H1 (cell line): ENCODE measurements around the gene QSOX2. TPM values are rescaled to one million over a fixed set of nuclear protein-coding genes. Genes with fewer than 3 reads are reported as not detected.

Experiments
- BCL11A ChIP-seq, 2 experiments: IDR thresholded peaks; one replicate each; pipeline ENCODE4 v1.6.1; 2011; ENCODE audit warnings: low read depth in 2 of 2, low read length in 2 of 2, mild to moderate bottlenecking in 2 of 2
- CHD2 ChIP-seq: IDR thresholded peaks from 2 replicates; pipeline ENCODE4 v1.6.1; 2012; ENCODE audit warnings: low read length, improper control_type of control experiment
- HDAC6 ChIP-seq: IDR thresholded peaks from one replicate; pipeline ENCODE4 v1.7.1; 2012; ENCODE audit warnings: low read depth, mild to moderate bottlenecking, inconsistent platforms, low read length, moderate library complexity
- POU5F1 ChIP-seq: IDR thresholded peaks from 2 replicates; pipeline ENCODE4 v1.6.1; 2011; ENCODE audit warnings: low read depth, mild to moderate bottlenecking, low read length, moderate library complexity
- SIRT6 ChIP-seq: IDR thresholded peaks from one replicate; pipeline ENCODE4 v1.7.1; 2012; ENCODE audit warnings: low read length, inconsistent platforms
- SP1 ChIP-seq: IDR thresholded peaks from 2 replicates; pipeline ENCODE4 v1.6.1; 2011; ENCODE audit warnings: low read depth, low read length
- polyA plus RNA-seq, 7 experiments: library from polyadenylated mRNA; depleted of rRNA in 3 of 7; stranded (reverse) in 5 of 7; unstranded in 2 of 7; fragments of >200 nt in 5 of 7; fragments of 200-250 nt in 2 of 7; gene quantifications; 1 replicate in 5 of 7; 2 replicates in 1 of 7; 4 replicates in 1 of 7; pipeline versions ENCODE4 v1.2.1 to v1.2.3, GENCODE V29; 2011 to 2013; ENCODE audit warnings: missing spikeins in 2 of 7, mixed read lengths in 2 of 7
- total RNA-seq: library from RNA; stranded (reverse); fragmentation: NEBNext Ultra II Directional; extraction: Animal tissue kit (Norgen Biotek cat#: 25700); gene quantifications from 2 replicates; pipeline ENCODE4 v1.2.1, GENCODE V29; 2021
- TF ChIP-seq, protein P1 (sequence below): IDR thresholded peaks from 2 replicates; pipeline ENCODE4 v1.6.1; 2011; ENCODE audit warnings: low read length, improper control_type of control experiment

QSOX2 gene
- total and polyA plus RNA-seq, 2 of the 8 experiments (the other 6 are each of a cell fraction or from before 2014, with no cell fraction given): 18.0 to 28.6 TPM

DNA sequence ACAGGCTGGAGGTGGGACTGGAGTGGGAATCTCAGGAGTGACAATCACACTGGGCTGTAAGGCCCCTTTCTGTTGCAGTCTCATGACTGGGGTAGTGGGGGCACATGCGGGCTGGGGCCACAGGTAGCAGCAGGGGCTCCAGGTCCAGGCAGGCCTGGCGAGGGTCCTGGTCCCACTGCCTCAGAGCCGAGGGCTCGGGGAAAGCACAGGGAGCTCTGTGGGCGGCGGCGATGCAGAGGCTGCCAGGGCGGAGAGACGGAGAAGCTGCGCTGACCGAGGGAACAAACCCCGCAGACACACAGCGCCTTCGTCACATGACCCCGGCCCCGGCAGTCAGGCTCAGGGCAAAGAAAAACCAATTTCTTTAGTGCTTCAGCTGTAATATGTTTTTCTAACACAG is 35.3 kb downstream of the QSOX2 start (continued):
- TF ChIP-seq, protein P1, sequence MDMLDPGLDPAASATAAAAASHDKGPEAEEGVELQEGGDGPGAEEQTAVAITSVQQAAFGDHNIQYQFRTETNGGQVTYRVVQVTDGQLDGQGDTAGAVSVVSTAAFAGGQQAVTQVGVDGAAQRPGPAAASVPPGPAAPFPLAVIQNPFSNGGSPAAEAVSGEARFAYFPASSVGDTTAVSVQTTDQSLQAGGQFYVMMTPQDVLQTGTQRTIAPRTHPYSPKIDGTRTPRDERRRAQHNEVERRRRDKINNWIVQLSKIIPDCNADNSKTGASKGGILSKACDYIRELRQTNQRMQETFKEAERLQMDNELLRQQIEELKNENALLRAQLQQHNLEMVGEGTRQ: no peak
- TF ChIP-seq CHD2: no peak
- TF ChIP-seq HDAC6: no peak
- no peak for TF ChIP-seq SP1
- no peak for TF ChIP-seq SIRT6
- TF ChIP-seq POU5F1: no peak
- no peak for TF ChIP-seq BCL11A (IDR thresholded peaks at IDR 0.05; ENCODE audit: low read depth in 2 of 2, low read length in 2 of 2)
